Panc1 (cell line): ENCODE measurements around the gene CD101. TPM values are rescaled to one million over a fixed set of nuclear protein-coding genes. Genes with fewer than 3 reads are reported as not detected.

ENCODE experiments used
- ATAC-seq: fragments of 200-7000 bp; cut with Tn5 transposase; 2 replicates; pipeline ENCODE4 v1.9.1; 2020; ENCODE audit warnings: mild to moderate bottlenecking, moderate library complexity
- BruUV-seq: library from RNA; stranded (reverse); fragments of 400-500 nt; replicated peaks from 2 replicates; lab custom pipeline; 2021; lab: Mats Ljungman, UMichigan
- CTCF ChIA-PET: fragments of 300-600 bp; sonication (Branson Sonifier 250); formaldehyde crosslinking; loops from one replicate; lab custom pipeline; 2022; ENCODE audit warnings: antibody characterized with exemption; lab: Charles Lee
- POLR2A ChIA-PET: fragments of 300-600 bp; sonication (Branson Sonifier 250); formaldehyde crosslinking; loops from one replicate; lab custom pipeline; 2022; ENCODE audit warnings: antibody characterized with exemption; lab: Charles Lee
- DNase-seq: peaks from one replicate; pipeline ENCODE4 v3.0.0-alpha.2; 2010; ENCODE audit warnings: low read depth, low spot score
- H3K27ac ChIP-seq: 2 replicates; pipeline ENCODE4 v1.5.1; 2011; ENCODE audit warnings: mild to moderate bottlenecking, low read length, inconsistent platforms
- H3K27me3 ChIP-seq: fragments of 200-500 bp; sonication (Bioruptor generic); 2 replicates; pipeline ENCODE4 v1.6.0; 2014; ENCODE audit warnings: low read length, inconsistent platforms; ENCODE audit not compliant: control insufficient read depth, insufficient read depth
- H3K36me3 ChIP-seq: fragments of 200-500 bp; sonication (Bioruptor generic); 2 replicates; pipeline ENCODE4 v1.5.1; 2014; ENCODE audit warnings: inconsistent platforms, mild to moderate bottlenecking, low read length, moderate library complexity; ENCODE audit not compliant: control insufficient read depth, insufficient read depth
- H3K4me1 ChIP-seq: 2 replicates; pipeline ENCODE4 v1.5.1; 2011; ENCODE audit warnings: inconsistent platforms, mild to moderate bottlenecking, low read length, moderate library complexity; ENCODE audit not compliant: control insufficient read depth, insufficient read depth
- H3K4me3 ChIP-seq, 2 experiments: 2 replicates each; pipeline ENCODE4 v1.5.1; 2011 to 2012; ENCODE audit warnings: low read depth in 2 of 2, low read length in 2 of 2, mild to moderate bottlenecking in 2 of 2, inconsistent platforms in 1 of 2, moderate library complexity in 1 of 2
- H3K9me3 ChIP-seq: fragments of 200-500 bp; sonication (Bioruptor generic); 2 replicates; pipeline ENCODE4 v1.5.1; 2014; ENCODE audit warnings: low read depth, mild to moderate bottlenecking, inconsistent platforms, low read length, moderate library complexity; ENCODE audit not compliant: control insufficient read depth, insufficient read depth
- POLR2AphosphoS5 ChIP-seq: IDR thresholded peaks from 2 replicates; pipeline ENCODE4 v1.6.1; 2012; ENCODE audit warnings: mild to moderate bottlenecking, low read depth, low read length, moderate library complexity
- SIN3A ChIP-seq: IDR thresholded peaks from 2 replicates; pipeline ENCODE4 v1.6.1; 2012; ENCODE audit warnings: low read depth, mild to moderate bottlenecking, low read length, moderate library complexity, borderline replicate concordance; ENCODE audit not compliant: insufficient read depth
- TCF7L2 ChIP-seq: IDR thresholded peaks from 2 replicates; pipeline ENCODE4 v1.6.1; 2011; ENCODE audit warnings: mild to moderate bottlenecking, low read depth, low read length, inconsistent platforms
- in situ Hi-C: cut with HindIII; loops from 2 replicates; pipeline ENCODE4 v1.10.0; 2016; ENCODE audit warnings: low sequenced_read_pairs, low pct_unique_long_range_greater_than_20kb
- intact Hi-C: fragments of 100-400 bp; cut with micrococcal nuclease; formaldehyde crosslinking; loops from one replicate; pipeline ENCODE4 v1.10.0; 2022; ENCODE audit not compliant: unreplicated experiment
- total RNA-seq: library from RNA; stranded (reverse); gene quantifications from one replicate; pipeline ENCODE4 v1.2.1, GENCODE V29; 2021; ENCODE audit not compliant: unreplicated experiment
- TF ChIP-seq, protein P1 (sequence below): fragments of 450-650 bp; IDR thresholded peaks from 2 replicates; pipeline ENCODE4 v1.5.1; 2017; ENCODE audit warnings: mild to moderate bottlenecking
- TF ChIP-seq, protein P2 (sequence below), 2 experiments: IDR thresholded peaks; 2 replicates each; pipeline ENCODE4 v1.6.1; 2011 to 2012; ENCODE audit warnings: low read depth in 2 of 2, control low read depth in 1 of 2, low read length in 1 of 2, mild to moderate bottlenecking in 1 of 2, moderate library complexity in 1 of 2; ENCODE audit not compliant: insufficient read depth in 1 of 2

CD101 gene
- total RNA-seq, 1 experiment from 2014 or later = not detected

DNA sequence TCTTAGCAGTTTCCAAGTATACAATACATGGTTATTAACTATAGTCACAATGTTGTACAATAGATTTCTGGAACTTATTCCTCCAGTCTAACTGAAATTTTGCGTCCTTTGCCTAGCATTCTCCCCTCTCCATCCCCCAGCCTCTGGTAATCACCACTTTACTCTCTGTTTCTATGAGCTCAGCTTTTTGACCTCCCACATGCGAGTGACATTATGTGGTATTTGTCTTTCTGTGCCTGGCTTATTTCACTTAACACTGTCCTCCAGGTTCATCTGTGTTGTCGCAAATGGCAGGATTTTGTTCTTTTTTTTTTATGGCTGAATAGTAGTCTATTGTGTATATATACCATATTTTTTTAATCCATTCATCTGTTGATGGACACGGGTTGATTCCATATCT, 43.9 kb upstream of the CD101 start:
- Histone ChIP-seq H3K4me3 (no peak overlapping the region), H3K36me3 (no peaks in the 10 kb centered on the region), H3K4me1 (no peaks in the 10 kb centered on the region), H3K27me3 (no peaks in the 10 kb centered on the region), H3K9me3 (no peaks in the 10 kb centered on the region), H3K27ac (no peak overlapping the region)
- POLR2A ChIA-PET = no interaction called here
- DNase-seq = no peak
- BruUV-seq = no TSS peak
- CTCF ChIA-PET = no interaction called here
- TF ChIP-seq, protein P1, sequence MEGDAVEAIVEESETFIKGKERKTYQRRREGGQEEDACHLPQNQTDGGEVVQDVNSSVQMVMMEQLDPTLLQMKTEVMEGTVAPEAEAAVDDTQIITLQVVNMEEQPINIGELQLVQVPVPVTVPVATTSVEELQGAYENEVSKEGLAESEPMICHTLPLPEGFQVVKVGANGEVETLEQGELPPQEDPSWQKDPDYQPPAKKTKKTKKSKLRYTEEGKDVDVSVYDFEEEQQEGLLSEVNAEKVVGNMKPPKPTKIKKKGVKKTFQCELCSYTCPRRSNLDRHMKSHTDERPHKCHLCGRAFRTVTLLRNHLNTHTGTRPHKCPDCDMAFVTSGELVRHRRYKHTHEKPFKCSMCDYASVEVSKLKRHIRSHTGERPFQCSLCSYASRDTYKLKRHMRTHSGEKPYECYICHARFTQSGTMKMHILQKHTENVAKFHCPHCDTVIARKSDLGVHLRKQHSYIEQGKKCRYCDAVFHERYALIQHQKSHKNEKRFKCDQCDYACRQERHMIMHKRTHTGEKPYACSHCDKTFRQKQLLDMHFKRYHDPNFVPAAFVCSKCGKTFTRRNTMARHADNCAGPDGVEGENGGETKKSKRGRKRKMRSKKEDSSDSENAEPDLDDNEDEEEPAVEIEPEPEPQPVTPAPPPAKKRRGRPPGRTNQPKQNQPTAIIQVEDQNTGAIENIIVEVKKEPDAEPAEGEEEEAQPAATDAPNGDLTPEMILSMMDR = no peak
- no peak for ATAC-seq
- intact Hi-C loops (no loop called here), in situ Hi-C loops (no loop called here)

DNA sequence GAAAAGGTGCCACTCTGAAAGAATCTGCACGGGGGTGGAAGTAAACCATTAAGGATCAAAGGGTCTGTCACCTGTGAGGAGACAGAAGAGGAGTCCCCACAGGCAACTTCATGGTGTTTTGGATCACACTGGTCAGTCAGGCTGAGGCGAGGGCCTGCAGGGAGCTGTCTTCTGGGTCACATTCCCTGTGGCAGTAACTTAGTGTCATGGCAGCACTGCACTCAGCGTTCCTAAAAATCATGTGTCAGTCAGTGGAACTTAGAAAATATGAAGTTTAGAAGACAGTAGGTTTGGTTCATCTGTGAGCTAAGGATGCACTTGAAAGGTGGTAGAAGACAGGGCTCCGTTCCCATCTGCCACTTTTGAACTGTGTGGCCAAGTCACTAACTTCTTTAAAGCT, 43.5 kb upstream of the CD101 start:
- Histone ChIP-seq H3K4me1 (no peaks in the 10 kb centered on the region), H3K27me3 (no peaks in the 10 kb centered on the region), H3K36me3 (no peaks in the 10 kb centered on the region), H3K27ac (no peak overlapping the region), H3K4me3 (no peak overlapping the region), H3K9me3 (no peaks in the 10 kb centered on the region)
- BruUV-seq = no TSS peak
- ChIA-PET POLR2A (no interaction called here), CTCF (no interaction called here)
- ATAC-seq = no peak
- no peak for TF ChIP-seq SIN3A
- TF ChIP-seq POLR2AphosphoS5 = no peak
- TF ChIP-seq, protein P1 = no peak
- TF ChIP-seq, protein P2, sequence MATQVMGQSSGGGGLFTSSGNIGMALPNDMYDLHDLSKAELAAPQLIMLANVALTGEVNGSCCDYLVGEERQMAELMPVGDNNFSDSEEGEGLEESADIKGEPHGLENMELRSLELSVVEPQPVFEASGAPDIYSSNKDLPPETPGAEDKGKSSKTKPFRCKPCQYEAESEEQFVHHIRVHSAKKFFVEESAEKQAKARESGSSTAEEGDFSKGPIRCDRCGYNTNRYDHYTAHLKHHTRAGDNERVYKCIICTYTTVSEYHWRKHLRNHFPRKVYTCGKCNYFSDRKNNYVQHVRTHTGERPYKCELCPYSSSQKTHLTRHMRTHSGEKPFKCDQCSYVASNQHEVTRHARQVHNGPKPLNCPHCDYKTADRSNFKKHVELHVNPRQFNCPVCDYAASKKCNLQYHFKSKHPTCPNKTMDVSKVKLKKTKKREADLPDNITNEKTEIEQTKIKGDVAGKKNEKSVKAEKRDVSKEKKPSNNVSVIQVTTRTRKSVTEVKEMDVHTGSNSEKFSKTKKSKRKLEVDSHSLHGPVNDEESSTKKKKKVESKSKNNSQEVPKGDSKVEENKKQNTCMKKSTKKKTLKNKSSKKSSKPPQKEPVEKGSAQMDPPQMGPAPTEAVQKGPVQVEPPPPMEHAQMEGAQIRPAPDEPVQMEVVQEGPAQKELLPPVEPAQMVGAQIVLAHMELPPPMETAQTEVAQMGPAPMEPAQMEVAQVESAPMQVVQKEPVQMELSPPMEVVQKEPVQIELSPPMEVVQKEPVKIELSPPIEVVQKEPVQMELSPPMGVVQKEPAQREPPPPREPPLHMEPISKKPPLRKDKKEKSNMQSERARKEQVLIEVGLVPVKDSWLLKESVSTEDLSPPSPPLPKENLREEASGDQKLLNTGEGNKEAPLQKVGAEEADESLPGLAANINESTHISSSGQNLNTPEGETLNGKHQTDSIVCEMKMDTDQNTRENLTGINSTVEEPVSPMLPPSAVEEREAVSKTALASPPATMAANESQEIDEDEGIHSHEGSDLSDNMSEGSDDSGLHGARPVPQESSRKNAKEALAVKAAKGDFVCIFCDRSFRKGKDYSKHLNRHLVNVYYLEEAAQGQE (IDR thresholded peaks at IDR 0.05; ENCODE audit: insufficient read depth in 1 of 2, low read depth in 2 of 2, low read length in 1 of 2) = no peak
- TF ChIP-seq TCF7L2 = no peak
- no peak for DNase-seq
- in situ Hi-C loops = no loop called here
- intact Hi-C loops = no loop called here

DNA sequence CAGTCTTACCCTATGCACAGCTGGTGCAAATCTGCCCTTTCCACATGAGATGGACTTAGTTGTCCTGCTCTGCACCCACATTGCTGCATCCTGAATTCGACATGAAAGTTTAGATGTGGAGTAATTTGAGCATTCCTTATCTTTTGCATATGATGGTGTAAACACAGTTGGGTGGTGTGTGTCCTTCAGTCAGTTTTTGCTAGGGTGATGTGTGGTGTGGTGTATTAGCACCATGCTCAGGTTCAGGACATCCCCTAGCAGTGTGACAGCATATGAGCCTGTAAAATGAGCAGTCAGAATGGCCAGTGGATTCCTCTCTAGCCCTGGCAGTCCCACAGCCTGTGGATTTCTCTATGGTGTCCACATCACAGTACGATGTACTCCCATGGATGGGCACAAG, 42.6 kb upstream of the CD101 start:
- Histone ChIP-seq H3K27me3 (no peaks in the 10 kb centered on the region), H3K4me3 (no peak overlapping the region), H3K36me3 (no peaks in the 10 kb centered on the region), H3K4me1 (no peaks in the 10 kb centered on the region), H3K9me3 (no peaks in the 10 kb centered on the region), H3K27ac (no peak overlapping the region)
- intact Hi-C loops (no loop called here), in situ Hi-C loops (no loop called here)
- ChIA-PET CTCF (no interaction called here), POLR2A (no interaction called here)
- no peak for ATAC-seq
- DNase-seq = no peak
- no TSS peak for BruUV-seq
- TF ChIP-seq, protein P1 = no peak
- TF ChIP-seq SIN3A (no peak), POLR2AphosphoS5 (no peak), TCF7L2 (no peak)
- TF ChIP-seq, protein P2 (IDR thresholded peaks at IDR 0.05; ENCODE audit: insufficient read depth in 1 of 2, low read depth in 2 of 2, low read length in 1 of 2) = no peak
